ENCODE data around the gene LARP4B.

The LARP4B gene

GRCh38 chr10:821322-821721, 110.2 kb downstream of the LARP4B start:
- no peak for DNase-seq

GRCh38 chr10:819816-820215, 111.7 kb downstream of the LARP4B start:
- no peak for DNase-seq

GRCh38 chr10:819326-819725, 112.2 kb downstream of the LARP4B start:
- DNase-seq: no peak

GRCh38 chr10:818526-819220, 112.8 kb downstream of the LARP4B start:
- no peak for DNase-seq

- DNase-seq: no peak
These were observed 113.5 kb downstream of the LARP4B start for GRCh38 chr10:818010-818409.

- DNase-seq: no peak
These were observed 114.1 kb downstream of the LARP4B start for GRCh38 chr10:817371-817770.

- DNase-seq: no peak
These were observed 114.5 kb downstream of the LARP4B start for GRCh38 chr10:816958-817357.

GRCh38 chr10:816091-816477, 115.4 kb downstream of the LARP4B start:
- DNase-seq: no peak

GRCh38 chr10:815338-816090, 116.0 kb downstream of the LARP4B start:
- DNase-seq: no peak

GRCh38 chr10:814536-815302, 116.8 kb downstream of the LARP4B start:
- DNase-seq: no peak

- DNase-seq: no peak
These were observed 118.2 kb downstream of the LARP4B start for GRCh38 chr10:813286-813685.

- DNase-seq: no peak
These were observed 118.7 kb downstream of the LARP4B start for GRCh38 chr10:812787-813186.

- no peak for DNase-seq
These were observed 119.9 kb downstream of the LARP4B start for GRCh38 chr10:811379-812175.

- DNase-seq: no peak
These were observed 121.1 kb downstream of the LARP4B start for GRCh38 chr10:810351-810846.

GRCh38 chr10:809671-810350, 121.7 kb downstream of the LARP4B start:
- DNase-seq: no peak

GRCh38 chr10:807958-808353, 123.5 kb downstream of the LARP4B start:
- DNase-seq: no peak

GRCh38 chr10:807163-807957, 124.1 kb downstream of the LARP4B start:
- DNase-seq: no peak

GRCh38 chr10:806451-807162, 124.9 kb downstream of the LARP4B start:
- no peak for DNase-seq

- DNase-seq: no peak
These were observed 125.7 kb downstream of the LARP4B start for GRCh38 chr10:805620-806305.
